Activated effector memory CD4-positive, alpha-beta T cell treated with anti-CD3 and anti-CD28 coated beads, Interleukin-2, amount 50 U/mL, for 16 hours (primary cell): ENCODE measurements around the gene PCED1B.
A peak's percentile ranks its signal among the peaks of the same experiment; 100 is the strongest.

Source experiments
- DNase-seq: peaks from one replicate; pipeline ENCODE4 v3.0.0-alpha.2; 2020

The PCED1B gene

GRCh38 chr12:47068539-47068938 is 10.9 kb upstream of the PCED1B start:
- DNase-seq, result no peak

DNA sequence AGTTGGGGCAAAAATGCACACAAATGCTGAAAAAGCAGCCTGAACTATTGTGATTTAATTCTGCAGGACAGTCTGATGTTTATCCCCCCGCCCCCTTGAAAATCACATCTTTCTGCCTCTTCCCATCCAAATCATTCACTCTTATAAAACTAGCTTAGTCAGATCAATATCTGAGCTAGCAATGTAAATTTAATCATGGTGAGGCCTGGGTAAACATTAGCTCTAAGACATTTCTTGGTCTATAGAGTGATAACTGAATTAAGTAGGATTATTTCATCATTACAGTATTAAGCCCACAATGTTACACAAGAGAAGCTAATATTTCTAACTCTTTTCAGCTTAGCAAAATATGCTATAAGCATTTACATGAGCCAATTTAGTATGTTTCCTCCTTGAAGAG is 9.1 kb upstream of the PCED1B start:
- no peak for DNase-seq

- DNase-seq, result no peak
These were observed 8.1 kb upstream of the PCED1B start for GRCh38 chr12:47071241-47071852.

GRCh38 chr12:47073951-47074350 is 5.5 kb upstream of the PCED1B start:
- no peak for DNase-seq

- no peak for DNase-seq
These were observed 4.7 kb upstream of the PCED1B start for GRCh38 chr12:47074757-47075156.

DNA sequence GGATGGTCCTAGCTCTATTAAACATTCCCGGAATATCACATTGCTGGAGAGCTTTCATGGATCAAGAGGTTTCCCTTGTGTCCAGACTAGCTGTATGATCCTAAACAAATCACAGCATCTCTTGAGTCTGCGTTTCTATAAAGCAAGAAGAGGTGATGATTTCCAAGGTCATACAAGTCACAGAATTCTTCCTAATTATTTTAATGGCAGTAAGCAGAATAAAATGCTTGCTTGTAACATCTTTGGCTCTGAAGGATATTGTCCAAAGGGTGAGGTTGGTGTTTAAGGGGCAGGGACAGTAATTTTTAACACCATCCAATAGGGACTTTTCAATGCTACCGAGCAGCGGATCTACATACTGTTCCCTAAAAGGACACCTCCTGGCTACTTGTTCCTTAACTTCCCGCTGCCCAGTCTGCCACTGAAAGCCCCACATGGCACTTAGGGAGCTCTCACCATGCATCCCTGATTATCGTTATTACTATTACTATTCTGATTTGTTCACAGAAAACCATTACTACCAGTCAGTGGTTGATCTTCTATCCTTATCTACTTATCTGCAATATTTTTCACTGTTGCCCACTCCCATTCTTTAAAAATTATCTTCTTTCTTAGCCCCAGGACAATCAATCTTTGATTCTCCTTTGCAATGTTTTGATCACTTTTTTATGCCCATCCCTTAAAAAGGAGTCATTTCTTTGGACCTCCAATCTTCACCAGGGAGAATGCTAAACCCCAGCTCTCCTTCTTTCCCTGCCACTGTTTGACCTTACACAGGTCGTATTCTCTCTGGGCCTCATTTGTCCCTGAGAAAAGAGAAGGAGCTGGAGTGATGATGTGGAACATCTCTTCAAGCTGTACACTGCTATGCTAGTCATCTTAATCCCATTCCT is 4.0 kb upstream of the PCED1B start:
- no peak for DNase-seq

DNA sequence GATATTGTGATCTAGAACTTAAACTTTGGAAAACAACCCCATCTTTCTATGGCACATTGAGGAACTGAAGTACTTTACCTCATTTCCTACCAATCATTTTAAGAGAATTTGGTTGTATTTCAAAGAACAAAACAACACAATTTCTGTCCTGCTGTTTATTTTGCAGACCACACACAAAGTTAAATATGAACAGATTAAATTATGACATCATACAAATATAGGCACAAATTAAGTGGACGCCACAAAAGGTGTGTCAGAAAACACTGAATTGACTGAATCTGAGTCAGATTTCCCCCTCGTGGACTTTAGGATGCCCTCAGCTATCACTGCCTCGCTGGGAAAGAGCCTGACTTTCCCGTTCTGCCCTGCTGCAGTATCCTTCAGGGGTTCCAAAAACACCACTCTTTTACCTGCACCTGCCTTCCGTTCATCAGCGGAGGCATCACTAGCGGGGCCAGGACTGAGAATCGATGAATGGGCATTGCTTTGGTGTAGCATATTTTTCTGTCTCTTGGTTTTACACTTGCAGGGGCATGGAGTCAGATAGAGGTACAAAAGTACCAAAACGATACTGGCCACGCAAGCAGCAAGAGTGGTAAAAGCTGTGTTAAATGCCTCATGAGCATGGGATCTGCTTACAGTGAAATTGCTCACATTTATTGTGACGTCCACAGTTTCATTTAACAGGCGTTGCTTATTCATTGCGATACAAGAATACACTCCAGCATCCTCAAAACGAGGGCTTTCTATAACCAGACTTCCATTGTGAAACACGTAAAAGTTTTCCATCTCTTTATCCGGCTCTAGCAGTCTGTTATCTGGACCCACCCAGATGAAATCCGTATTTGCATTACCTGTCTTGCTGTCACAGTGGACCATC is 2.0 kb upstream of the PCED1B start:
- DNase-seq, result no peak

GRCh38 chr12:47078086-47078395 is 1.4 kb upstream of the PCED1B start:
- DNase-seq, result no peak

DNA sequence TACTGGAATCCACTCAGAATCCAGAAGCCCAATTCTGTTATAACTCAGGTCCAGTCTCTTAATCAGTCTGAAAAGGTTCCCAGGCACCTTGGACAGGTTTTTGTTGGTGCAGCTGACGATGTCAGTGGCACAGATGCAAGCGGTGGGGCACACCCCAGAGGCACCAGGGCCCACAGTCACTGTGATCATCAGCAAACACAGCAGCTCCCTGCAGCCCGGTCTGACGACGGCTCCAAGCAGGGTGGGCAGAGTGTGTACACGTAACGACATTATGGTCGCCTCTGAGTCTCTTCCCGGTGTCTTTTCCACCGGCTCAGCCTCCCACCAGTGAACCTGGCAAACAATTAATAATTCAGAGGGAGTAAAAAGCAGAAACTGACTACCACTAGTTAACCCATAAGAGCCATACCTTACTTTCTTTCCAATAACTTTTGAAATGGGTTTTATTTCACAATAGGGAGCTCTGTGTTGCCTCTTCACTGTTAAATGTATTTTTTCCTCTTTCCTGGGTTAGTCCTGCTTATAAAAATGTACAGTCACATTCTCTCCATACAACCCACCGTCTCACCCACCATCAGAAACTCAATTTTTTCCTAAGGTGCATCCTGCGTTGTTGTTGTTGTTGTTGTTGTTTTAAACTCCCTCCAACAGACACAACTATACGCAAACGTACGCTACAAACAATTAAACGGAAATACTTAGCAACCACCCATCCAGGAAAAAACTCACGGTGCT is 521 bp upstream of the PCED1B start:
- peak; percentile 71 for DNase-seq

DNA sequence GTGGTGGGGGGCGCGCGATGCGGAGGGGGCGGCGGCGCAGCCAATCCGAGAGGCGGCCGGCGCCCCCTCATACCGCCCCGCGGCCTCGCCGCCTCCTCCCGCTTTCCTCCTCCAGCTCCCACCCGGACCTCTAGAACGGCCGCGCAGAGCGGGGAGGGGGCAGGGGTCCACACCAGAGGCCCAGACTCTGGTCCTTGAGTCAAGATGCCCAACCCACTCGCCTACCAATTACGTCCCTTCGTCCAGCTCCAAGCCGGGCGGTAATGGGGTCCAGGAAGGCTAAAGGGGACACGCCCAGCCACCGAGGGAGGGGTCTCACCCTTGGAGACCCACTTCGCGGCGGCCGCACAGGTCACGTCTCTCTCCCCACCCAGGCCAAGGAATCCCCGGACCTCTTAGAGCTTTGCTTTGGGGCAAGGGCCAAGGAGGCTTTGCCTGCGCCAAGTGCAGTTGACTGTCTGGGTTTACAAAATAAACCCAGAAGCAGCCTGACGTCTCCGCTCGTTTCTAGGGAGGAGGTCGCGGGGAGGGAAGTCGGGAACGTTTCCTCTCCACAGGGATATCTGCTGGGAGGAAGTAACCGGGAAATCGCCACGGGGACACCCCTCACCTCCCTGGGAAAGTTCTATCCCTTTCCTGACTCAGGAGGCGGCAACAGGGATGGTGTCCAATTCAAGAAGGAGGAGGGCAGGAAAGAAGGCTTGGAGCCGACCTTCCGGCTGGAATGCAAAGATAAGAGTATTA is 732 bp downstream of the PCED1B start:
- peak; percentile 75 for DNase-seq

DNA sequence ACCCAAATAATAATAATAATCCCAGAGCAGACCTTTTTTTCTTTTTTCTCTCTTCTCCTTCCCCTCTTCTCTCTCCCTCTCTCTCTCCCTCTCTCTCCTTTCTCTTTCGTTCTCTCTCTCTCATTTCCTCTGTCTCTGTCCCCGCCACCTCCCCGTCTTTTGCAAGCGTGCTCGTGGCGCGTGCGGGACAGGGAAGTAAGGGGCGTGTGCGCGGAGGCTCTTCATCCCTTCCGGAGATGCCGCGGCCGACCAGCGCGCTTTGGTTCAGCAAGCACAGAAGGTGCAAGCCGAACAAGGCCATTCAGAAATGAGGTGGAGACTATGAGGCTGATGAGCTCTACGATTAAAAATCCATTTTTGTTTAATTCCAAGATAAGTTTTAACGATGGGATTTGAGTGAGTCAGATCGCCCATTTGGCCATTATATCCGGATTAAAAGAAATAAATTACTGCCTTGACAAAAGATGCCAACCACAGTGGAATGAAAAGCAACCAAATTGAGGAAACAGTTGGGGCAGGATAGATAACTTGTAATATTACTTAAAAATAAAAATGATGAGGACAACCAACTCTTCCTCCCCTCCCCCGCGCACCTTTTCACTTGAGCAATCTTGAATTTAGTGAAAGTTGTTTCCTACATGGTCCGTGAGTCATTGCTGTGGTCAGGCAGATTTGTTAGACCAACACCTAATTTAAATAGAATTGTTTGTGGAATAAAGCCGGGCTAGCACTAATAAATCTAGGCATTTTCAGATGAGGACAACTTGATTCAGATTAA is 1.5 kb downstream of the PCED1B start:
- DNase-seq, result peak; percentile 79

DNA sequence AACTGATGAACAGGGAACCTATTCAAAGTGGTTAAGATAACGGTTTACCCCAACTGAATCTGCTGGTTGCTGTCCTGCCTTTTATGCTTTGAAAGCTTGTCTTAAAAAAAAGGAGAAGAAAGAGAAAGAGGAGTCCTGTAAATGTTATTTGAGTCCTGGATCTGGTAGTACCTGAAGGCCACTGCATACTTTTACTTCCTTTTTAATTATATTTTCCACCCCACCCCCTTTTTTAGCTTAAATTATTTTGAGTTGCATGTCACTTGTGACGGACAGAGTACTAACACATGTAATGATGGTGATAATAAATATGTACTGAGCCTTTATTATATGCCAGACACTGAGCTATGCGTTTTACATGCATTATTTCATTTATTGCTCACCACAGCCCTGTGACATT is 2.9 kb downstream of the PCED1B start:
- DNase-seq, result no peak

DNA sequence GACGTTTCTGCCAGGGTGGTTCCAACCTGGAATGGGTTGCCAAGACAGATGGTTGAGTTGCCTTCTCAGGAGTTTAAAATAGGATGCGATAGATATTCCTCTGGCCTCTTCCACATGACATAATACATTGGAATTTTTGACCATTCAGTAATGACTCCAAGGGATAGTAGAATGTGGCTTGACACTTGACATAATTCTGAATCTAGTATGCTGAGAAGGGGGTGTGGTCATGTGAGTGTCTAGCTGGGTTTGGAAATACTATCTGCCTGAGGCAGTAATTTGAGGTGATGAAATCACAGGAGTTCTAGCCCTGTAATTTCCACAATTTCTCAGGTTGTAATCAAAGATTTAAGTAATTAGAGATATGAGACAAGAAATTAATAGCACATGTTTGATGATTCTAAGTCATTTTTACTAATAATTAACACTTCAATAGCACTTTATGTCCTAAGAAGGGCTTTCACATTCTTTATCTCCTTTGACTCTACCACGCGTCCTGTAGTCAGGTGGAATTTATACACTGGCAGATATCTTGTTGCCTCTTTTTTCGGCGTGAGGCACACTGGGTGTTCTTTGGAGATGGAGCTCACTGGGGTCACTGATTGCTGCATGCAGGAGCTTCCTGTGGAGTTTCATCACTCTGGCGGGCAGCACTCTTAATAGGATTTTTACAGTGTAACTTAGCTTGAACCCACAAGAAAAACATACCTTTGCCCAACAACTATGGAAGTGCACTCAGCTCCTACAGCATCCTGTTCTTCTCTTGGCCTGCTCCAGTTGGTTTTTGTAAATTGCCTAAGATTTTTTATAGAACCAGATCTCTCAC is 3.6 kb downstream of the PCED1B start:
- no peak for DNase-seq

DNA sequence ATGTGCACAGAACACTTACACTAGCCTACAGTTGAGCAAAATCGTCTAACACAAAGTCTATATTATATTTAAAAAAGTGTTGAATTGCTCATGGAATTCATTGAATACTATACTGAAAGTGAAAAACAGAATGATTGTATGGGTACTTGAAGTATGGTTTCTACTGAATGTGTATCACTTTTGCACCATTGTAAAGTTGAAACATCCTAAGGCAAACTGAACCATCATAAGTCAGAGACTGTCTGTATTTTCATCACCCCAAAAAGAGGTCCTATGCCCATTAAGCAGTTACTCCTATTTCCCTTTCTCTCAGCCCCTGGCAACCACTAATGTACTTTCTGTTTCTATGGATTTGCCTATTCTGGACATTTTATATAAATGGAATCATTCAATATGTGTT is 4.8 kb downstream of the PCED1B start:
- DNase-seq, result no peak

- peak; percentile 74 for DNase-seq
These were observed 6.4 kb downstream of the PCED1B start for GRCh38 chr12:47085815-47086252.

GRCh38 chr12:47087088-47087688 is 7.8 kb downstream of the PCED1B start:
- DNase-seq, result no peak

GRCh38 chr12:47088021-47088944 is 8.9 kb downstream of the PCED1B start:
- DNase-seq, result no peak

GRCh38 chr12:47091009-47091408 is 11.6 kb downstream of the PCED1B start:
- no peak for DNase-seq

DNA sequence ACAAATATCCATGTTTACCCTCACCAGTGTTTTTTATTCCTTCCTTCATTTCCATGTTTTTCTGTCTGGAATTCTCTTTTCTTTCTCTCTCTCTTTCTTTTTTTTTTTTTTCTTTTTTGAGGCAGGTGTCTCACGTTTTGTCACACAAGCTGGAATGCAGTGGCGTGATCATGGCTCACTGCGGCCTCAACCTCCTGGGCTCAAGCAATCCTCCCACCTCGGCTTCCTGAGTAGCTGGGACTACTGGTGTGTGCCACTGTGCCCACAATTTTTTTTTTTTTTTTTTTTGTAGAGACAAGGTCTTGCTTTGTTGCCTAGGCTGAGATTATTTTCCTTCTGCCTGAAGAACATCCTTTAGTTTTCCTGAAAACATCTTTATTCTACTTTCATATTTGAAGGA is 15.4 kb downstream of the PCED1B start:
- no peak for DNase-seq
